Ecto neural progenitor cell (in vitro differentiated cells): ENCODE data around the gene TMEM255B.
"Not testable (repeated sequence)": the region's sequence is repeated elsewhere in the genome, so short reads cannot be mapped to it uniquely, and the experiment has no call there.

Experiments used
- DNase-seq: peaks from one replicate; pipeline ENCODE4 v3.0.0-alpha.2; 2018; ENCODE audit warnings: low spot score

TMEM255B gene

DNA sequence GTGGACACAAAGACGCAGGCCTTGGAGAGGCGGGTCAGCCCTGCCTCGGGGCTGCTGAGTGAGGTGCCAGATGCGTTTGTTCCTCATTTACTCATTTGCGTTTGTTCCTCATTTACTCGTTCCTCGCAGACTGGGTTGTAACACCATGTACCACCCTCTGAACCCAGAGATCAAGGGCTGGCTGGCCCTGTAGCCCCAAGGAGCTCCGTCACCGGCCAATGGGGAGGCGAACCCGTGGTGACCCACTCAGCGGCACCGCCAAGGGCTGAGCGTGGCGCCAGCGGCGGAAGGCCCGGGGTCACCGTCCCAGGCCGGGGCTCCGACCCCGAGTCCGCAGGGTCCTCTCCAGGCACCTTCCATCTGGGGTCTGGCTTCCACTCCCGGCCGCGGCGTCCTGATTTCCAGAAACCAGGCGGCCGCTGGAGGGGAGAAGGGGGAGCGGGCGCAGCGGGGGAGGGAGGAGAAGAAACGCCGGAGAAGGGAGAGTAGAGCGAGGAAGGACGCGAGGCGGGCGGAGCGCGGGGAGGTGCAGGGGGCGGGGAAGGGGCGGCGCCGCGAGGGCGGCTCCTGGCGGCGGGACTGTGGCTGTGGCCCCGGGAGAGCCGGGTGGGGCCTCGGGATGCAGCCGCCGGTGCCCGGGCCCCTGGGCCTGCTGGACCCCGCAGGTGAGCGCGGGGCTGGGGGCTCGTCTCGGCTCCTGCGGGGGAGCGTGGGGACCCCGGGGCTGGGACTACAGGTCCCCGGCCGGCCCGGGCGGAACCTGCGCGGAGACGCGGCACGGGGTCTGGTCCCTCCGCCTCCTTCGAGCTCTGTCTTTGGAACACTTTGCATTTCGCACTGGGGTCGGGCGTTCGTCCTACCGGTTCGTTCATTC, at the start of gene TMEM255B:
TSS of gene TMEM255B (plus strand) at position 576 of the 874 bp plus-strand sequence. CDS start at position 620, 44 bp downstream.
- DNase-seq, result peak; percentile 91

DNA sequence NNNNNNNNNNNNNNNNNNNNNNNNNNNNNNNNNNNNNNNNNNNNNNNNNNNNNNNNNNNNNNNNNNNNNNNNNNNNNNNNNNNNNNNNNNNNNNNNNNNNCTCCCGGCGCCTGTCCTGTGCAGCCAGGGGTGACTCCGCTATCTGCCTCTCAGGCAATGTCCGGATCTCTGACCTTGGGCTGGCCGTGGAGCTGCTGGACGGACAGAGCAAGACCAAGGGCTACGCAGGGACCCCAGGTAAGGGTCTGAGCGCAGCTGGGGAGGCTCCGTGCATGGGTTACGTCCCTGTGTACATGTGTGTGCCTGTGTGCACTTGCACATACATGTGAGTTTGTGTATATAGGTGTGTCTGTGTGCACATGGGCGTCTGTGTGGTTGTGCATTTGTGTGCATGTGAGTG, 36.1 kb upstream of the TMEM255B start:
- no peak for DNase-seq

DNA sequence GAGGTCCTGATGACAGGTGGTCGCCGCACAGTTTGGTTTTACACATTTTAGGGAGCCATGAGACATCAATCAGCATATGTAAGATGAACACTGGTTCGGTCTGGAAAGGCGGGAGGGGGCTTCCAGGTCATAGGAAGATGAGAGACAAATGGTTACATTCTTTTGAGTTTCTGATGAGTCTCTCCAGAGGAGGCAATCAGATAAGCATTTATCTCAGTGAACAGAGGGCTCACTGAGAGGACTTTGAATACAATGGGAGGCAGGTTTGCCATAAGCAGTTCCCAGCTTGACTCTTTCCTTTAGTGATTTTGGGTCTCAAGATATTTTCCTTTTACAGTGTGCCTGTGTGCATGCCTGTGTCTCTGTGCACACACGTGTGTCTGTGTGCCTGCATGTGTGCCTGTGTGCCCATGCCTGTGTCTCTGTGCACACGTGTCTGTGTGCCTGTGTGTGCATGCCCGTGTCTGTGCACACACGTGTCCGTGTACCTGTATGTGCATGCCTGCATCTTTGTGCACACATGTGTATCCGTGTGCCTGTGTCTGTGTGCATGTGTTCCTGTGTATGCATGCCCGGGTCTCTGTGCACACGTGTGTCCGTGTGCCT, 35.5 kb upstream of the TMEM255B start:
- no peak for DNase-seq

DNA sequence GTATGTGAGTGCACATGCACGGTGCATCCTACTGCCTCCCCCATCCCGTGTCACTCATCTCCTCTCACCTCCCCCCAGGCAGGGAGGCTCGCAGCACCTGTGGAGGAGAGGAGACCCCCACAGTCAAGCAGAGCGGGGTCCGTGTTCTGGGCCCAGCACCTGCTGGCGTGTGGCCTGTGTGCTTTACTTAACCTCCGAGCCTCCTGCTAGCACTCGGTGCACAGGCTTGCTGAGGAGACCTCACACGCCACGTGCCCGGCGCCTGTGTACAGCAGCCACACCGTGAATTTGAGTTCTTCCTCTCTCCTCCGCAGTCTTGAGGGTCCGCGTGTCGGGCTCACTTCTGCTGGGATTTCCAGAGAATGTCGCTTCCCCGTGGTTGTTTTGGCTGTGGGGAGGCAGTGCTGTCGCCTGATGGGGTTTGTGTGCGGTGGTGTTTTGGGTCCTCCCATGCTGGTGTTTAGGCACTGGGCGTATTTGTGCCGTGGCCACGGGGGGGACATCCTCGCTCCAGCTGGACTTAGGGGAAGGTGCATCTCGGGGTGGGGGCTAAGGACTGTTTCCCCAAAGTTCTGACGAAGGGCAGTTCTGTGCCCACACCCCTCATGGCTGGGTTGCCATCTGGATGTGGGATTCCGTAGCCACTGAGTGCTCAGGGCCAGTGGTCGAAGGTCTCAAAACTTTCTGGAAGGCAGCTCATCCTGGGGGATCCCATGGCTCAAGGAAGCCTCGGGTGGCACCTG, 34.8 kb upstream of the TMEM255B start:
- peak; percentile 46 for DNase-seq

DNA sequence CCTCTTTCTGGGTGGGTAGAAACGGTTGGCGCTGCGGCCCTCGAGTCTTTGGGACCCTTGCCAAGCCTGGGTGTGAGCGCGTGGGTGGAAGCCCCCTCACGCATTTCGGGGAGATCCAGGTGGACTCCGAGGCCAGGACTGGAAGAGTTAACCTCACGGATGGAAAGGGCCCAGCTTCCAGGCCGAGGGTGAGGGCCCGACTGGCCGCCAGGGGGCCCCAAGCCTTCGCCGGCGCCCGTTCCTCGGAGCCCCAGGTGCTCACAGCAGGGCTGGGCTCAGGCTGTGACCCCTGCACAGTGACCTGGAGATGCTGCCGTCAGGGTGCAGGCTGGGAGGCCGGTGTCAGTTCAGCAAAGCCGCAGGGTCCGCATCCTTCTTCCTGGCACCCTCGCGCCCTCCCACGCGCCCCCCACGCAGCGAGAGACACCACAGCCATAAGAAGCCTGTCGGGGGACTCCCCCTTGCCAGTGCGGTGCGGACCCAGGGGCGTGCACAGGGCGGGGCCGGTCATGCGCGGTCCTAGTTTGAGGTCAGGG, 34.2 kb upstream of the TMEM255B start:
- peak; percentile 87 for DNase-seq

DNA sequence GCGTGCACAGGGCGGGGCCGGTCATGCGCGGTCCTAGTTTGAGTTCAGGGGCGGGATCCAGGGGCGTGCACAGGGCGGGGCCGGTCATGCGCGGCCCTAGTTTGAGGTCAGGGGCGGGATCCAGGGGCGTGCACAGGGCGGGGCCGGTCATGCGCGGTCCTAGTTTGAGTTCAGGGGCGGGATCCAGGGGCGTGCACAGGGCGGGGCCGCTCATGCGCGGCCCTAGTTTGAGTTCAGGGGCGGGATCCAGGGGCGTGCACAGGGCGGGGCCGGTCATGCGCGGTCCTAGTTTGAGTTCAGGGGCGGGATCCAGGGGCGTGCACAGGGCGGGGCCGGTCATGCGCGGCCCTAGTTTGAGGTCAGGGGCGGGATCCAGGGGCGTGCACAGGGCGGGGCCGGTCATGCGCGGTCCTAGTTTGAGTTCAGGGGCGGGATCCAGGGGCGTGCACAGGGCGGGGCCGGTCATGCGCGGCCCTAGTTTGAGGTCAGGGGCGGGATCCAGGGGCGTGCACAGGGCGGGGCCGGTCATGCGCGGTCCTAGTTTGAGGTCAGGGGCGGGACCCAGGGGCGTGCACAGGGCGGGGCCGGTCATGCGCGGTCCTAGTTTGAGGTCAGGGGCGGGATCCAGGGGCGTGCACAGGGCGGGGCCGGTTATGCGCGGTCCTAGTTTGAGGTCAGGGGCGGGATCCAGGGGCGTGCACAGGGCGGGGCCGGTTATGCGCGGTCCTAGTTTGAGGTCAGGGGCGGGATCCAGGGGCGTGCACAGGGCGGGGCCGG, 33.5 kb upstream of the TMEM255B start:
- DNase-seq, result not testable (repeated sequence)

DNA sequence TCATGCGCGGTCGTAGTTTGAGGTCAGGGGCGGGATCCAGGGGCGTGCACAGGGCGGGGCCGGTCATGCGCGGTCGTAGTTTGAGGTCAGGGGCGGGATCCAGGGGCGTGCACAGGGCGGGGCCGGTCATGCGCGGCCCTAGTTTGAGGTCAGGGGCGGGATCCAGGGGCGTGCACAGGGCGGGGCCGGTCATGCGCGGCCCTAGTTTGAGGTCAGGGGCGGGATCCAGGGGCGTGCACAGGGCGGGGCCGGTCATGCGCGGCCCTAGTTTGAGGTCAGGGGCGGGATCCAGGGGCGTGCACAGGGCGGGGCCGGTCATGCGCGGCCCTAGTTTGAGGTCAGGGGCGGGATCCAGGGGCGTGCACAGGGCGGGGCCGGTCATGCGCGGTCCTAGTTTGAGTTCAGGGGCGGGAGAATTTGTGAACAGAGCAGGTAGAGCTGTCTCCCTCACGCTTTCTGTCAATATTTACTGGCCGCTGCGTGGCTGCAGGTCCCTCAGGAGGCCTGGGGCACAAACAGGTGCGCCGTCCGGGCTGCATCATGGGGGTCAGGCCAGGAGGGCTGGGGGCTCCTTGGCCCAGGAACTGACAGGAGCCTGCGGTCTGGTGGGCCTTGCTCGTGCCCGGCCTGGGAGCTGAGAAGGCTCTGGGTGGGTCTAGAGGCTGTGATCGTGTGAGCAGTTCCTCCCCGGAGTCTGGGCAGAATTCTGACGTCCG, 32.8 kb upstream of the TMEM255B start:
- DNase-seq, result peak; percentile 60

DNA sequence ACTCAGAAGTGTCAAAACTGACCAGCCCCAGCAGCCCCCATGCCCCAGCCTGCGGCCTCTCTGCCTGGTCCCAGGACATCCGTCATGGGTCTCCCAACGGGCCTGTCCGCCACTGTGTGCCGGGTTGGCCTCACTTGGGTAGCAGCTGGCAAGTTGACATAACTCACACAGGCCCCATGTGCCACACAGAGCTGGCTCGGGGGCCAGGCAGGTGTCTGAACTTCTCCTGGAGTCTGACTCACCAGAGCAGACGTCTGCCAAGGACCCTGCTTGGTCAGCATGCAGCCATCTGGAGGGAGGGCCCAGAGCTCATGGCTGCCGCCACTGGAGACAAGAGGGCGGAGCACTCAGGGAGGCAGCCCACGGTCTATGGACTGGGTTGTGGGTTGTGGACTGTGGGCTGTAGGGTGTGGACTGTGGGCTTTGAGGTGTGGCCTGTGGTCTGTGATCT, 32.0 kb upstream of the TMEM255B start:
- DNase-seq, result no peak

DNA sequence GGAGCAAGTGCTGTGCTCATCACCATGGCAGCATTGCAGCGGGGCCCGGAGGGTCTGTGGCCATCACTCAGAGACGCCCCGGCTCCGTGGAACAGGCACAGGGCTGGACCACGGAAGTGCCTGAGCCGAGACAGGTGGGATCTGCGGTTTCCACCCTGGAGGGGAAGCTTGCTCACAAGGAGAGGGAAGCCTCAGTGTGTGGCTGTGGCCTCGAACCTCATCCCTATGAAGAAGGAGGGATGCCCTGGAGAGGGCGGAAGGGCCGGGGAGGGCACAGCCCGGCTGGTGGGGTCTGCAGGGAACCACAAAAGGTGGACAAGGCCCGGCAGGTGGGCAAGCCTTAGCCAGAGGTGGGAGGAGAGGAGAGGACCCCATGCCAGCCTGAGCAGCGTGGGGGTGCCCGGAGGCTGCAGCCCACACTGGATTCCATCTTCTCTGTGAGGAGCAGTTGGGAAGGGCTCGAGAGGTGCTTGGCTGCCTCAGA, 30.4 kb upstream of the TMEM255B start:
- no peak for DNase-seq

DNA sequence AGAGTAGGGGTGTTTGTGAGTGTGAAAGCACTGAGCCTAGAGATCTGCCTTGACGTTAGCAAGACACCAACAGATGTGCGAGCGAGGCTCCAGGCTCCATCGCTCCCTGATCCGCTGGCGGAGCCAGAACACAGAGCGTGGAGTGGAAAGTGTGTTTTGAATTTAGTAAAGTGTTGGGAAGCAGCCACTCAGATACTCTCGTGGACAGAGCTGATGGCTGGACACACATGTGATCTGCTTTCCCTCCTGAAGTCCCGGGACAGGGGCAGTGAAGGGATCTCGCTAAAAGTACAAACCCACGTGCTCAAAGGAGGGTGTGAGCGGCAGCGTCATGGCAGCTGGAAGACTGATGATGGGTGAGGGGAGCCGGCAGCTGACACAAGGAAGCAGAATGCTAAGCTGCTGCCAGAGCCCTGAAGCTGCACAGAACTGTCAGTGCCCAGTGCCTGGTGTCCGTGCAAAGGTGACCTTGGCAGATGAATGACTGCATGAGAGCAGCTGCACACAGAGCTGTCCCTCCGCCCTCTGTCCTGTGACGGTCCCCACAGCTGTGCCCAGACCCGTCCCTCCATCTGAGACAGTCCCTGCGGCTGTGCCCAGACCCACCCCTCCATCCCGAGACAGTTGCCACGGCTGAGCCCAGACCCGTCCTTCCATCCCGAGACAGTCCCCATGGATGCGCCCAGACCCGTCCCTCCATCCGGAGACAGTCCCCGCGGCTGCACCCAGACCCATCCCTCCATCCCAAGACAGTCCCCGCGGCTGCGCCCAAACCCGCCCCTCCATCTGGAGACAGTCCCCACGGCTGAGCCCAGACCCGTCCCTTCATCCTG, 29.6 kb upstream of the TMEM255B start:
- DNase-seq, result peak; percentile 46

DNA sequence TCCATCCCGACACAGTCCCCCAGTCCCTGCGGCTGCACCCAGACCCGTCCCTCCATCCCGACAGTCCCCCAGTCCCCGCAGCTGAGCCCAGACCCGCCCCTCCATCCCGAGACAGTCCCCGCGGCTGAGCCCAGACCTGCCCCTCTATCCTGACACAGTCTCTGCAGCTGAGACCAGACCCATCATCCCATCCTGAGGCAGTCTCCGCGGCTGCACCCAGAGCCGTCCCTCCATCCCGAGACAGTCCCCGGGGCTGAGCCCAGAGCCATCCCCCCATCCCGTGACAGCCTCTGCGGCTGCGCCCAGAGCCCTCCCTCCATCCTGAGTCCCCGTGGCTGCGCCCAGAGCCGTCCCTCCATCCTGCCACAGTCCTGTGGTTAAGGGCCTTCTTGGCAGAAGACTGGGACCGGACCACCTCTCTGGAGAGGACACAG, 28.8 kb upstream of the TMEM255B start:
- peak; percentile 44 for DNase-seq

DNA sequence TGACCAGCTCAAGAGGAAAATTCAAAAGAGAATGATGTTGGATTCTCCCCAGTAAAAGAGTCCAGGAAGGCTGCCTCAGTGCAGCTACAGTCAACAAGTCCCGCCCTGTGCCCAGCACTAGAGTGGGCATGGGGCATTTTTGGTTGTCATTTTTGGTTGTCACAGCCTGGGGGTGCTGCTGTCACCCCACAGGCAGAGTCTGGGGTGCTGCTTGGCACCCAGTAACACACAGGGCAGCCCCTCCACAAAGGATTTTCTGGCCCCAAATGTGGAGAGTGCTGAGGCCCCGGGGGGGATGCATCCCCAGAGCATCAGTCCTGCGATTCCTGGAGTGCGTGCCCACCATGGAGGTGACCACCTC, 28.2 kb upstream of the TMEM255B start:
- DNase-seq, result no peak

DNA sequence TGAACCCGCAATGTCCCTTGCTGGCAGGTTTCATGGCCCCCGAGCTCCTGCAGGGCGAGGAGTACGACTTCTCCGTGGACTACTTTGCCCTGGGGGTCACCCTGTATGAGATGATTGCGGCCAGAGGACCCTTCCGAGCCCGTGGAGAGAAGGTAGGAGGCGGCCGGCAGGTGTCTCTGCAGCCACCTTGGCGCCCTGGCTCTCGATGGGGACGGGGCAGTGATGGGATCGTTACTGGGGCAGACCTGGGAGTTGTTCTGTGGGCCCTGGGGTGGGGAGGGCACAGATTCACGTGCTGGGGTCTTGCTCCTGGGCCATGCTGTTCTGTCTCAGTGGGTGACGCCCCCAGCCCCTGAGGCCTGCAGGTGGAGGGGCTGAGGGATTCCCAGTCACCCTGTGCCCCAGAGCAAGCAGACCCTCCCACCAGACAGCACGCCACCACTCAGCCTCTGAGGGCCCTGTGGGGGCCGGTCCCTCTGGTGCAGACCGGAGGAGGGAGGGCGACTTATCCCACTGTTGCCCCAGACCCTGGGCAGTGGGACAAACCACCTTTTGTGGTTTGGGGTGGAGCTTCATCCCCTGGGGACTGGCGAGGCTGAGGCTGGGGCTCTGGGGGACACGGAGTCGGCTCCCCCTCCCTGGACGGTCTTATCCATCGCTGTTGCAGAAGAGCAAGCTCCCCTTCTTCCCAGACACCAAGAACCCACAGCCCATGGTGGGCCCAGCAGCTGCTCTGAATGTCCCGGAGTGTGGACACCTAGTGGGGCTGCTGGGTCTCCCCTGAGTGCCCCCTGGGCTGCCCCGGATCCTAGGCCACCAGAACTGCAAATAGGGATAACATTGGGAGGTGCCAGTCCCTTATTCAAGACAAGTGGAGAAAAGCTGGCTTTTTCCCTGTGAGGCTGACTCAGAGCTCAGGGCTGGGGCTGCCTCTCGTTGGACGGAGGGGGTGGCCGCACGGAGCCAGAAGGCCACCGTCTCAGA, 27.5 kb upstream of the TMEM255B start:
- DNase-seq, result no peak

DNA sequence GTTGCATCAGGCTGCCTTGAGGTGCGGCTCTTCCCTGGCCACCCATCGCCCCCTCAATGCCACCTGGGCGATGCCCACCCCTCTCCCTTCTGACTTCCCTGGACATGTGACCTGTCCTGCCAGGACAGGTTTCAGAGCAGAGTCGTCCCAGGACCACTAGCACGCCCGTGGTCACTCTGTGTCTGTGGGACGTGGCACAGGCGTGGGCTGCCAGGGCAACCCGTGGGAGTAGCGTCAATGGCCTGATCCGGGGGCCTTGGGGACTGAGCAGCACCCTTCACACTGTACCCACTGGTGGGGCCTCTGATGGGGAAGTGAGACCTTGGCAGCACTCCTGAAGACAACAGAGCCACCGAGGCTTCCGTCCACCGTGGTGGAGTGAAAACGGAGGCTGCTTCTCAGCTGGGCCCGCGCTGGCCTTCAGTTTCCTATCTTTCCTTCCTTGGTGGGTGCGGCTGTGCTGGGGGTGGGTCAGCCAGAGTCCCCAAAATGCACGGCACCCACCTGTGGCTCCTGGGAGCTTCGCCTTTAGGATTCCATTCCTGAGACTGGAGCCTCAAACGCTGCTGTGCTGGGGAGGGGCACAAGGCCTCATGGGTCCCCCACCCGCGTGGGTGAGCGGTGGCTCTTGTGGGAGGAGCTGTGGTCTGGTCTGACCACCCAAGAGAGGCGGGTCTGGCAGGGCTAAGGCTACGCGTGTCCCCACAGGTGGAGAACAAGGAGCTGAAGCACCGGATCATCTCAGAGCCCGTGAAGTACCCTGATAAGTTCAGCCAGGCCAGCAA, 26.7 kb upstream of the TMEM255B start:
- DNase-seq, result no peak

DNA sequence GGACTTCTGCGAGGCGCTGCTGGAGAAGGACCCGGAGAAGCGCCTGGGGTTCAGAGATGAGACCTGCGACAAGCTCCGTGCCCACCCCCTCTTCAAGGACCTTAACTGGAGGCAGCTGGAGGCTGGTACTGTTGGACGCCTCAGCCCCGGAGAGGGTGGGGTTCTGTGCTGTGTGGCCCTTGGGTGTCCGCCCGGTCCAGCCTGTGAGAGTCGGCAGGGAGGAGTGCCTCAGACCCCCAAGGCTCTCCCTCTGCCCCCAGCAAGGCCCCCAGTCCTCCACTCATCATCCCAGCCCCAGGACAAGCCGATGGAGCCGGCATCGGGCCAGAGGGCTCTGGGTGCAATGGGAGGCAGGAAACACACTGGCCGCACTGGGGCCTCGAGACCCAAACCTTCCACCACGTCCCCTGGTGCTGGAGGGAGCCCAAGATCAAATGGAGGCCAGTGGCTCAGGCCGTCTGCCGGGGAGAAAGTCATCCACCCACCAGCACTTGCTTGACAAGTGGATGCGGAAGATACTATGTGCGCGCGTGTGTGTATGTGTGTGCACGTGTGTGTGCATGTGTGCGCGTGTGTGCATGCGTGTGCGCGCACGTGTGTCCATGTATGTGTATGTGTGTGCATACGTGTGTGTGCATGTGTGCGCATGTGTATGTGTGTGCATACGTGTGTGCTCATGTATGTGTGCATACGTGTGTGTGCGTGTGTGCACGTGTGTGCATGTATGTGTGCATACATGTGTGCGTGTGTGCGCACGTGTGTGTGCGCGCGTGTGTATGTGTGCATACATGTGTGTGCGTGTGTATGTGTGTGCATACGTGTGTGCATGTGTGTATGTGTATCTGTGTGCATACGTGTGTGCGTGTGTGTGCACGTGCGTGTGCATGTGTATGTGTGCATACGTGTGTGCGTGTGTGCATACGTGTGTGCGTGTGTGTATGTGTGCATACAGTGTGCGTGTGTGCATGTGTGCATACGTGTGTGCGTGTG, 25.8 kb upstream of the TMEM255B start:
- DNase-seq, result no peak

DNA sequence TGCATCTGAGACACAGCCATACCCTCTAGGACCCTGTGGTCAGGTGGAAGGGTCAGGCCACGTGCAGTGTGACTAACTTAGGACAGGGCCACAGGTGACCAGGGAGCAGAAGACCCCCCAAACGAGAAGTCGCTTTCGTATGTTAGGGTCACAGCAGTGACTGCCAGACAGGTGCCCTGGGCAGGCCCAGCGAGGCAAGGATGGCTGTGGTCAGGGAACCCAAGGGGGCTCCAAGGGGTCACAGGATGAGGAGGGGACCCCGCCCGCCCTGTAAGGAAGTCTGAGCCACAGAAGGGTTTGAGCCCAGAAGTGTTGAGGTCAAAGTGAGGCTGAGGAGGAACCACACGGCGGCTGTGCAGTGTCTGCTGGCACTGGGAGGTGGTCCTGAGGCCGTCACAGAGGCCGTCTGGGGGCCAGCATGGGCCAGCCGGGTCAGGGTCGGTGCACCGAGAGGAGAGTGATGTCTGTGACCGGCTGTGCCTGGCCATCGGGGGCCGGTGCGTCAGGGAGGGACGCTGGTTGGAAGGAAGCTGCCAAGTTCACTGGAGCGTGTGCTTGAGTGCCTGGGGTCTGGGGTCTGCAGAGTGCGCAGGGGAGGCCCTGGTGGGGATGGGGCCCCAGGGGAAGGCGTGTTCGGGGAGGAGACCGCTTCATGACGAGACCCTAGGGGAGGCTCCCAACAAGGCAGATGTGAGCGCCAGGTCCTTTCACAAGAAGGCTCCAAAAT, 24.8 kb upstream of the TMEM255B start:
- DNase-seq, result no peak
